WTC11 (cell line): Measurements from ENCODE around the gene SNX10.

Experiments used
- JUN ChIP-seq: sonication (generic); formaldehyde crosslinking; IDR thresholded peaks from 2 replicates; pipeline ENCODE4 v1.8.0; 2023; ENCODE audit warnings: mild to moderate bottlenecking, missing genetic modification reagents
- MYBL2 ChIP-seq: sonication (generic); formaldehyde crosslinking; IDR thresholded peaks from 2 replicates; pipeline ENCODE4 v1.8.1; 2023; ENCODE audit warnings: mild to moderate bottlenecking, moderate library complexity, missing genetic modification reagents
- NFYB ChIP-seq: sonication (generic); formaldehyde crosslinking; conservative IDR thresholded peaks from 2 replicates; pipeline ENCODE4 v1.8.0; 2022; ENCODE audit warnings: low read depth, missing genetic modification reagents
- SOX15 ChIP-seq: fragments of 250-450 bp; sonication (Bioruptor Pico); IDR thresholded peaks from 2 replicates; pipeline ENCODE4 v1.9.0; 2021; ENCODE audit warnings: mild to moderate bottlenecking
- SP1 ChIP-seq: sonication (generic); formaldehyde crosslinking; conservative IDR thresholded peaks from 2 replicates; pipeline ENCODE4 v1.8.1; 2022; ENCODE audit warnings: missing genetic modification reagents
- TCF7 ChIP-seq: sonication (generic); formaldehyde crosslinking; IDR thresholded peaks from 2 replicates; pipeline ENCODE4 v1.8.0; 2022; ENCODE audit warnings: mild to moderate bottlenecking, low read depth, missing genetic modification reagents, moderate library complexity
- TEAD1 ChIP-seq: sonication (generic); formaldehyde crosslinking; IDR thresholded peaks from 2 replicates; pipeline ENCODE4 v1.8.0; 2022; ENCODE audit warnings: mild to moderate bottlenecking, missing genetic modification reagents
- TF ChIP-seq, protein P1 (sequence below): fragments of 250-450 bp; sonication (Bioruptor Pico); IDR thresholded peaks from 2 replicates; pipeline ENCODE4 v1.9.0; 2021; ENCODE audit warnings: mild to moderate bottlenecking, borderline replicate concordance
- TF ChIP-seq, protein P2 (sequence below): fragments of 200-600 bp; IDR thresholded peaks from 2 replicates; pipeline ENCODE4 v1.8.0; 2022; ENCODE audit warnings: antibody characterized with exemption
- TF ChIP-seq, protein P3 (sequence below): sonication (generic); formaldehyde crosslinking; IDR thresholded peaks from 2 replicates; pipeline ENCODE4 v1.8.0; 2022; ENCODE audit warnings: mild to moderate bottlenecking, missing genetic modification reagents
- TF ChIP-seq, protein P4 (sequence below): sonication (generic); formaldehyde crosslinking; IDR thresholded peaks from 2 replicates; pipeline ENCODE4 v1.8.1; 2023; ENCODE audit warnings: mild to moderate bottlenecking, moderate library complexity, missing genetic modification reagents

DNA sequence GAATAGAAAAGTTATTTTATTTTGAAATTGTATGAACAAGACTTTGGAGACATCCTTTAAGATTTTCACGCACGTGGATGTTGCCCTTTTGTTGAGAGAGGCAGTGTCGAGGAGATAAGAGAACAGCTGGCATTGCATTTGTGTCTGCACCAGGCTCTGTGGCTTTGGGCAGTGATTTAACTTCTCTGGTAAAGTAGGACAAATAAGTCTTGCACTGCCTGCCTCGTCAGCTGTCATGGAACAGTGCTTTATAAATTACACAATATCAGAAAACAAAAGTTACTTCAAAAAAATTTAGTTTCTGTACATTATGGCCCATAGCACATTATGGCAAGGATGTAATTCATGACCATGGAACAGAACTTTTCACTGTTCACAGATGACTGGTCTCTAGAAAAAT lies 20.1 kb downstream of the SNX10 start:
- TF ChIP-seq, protein P1, sequence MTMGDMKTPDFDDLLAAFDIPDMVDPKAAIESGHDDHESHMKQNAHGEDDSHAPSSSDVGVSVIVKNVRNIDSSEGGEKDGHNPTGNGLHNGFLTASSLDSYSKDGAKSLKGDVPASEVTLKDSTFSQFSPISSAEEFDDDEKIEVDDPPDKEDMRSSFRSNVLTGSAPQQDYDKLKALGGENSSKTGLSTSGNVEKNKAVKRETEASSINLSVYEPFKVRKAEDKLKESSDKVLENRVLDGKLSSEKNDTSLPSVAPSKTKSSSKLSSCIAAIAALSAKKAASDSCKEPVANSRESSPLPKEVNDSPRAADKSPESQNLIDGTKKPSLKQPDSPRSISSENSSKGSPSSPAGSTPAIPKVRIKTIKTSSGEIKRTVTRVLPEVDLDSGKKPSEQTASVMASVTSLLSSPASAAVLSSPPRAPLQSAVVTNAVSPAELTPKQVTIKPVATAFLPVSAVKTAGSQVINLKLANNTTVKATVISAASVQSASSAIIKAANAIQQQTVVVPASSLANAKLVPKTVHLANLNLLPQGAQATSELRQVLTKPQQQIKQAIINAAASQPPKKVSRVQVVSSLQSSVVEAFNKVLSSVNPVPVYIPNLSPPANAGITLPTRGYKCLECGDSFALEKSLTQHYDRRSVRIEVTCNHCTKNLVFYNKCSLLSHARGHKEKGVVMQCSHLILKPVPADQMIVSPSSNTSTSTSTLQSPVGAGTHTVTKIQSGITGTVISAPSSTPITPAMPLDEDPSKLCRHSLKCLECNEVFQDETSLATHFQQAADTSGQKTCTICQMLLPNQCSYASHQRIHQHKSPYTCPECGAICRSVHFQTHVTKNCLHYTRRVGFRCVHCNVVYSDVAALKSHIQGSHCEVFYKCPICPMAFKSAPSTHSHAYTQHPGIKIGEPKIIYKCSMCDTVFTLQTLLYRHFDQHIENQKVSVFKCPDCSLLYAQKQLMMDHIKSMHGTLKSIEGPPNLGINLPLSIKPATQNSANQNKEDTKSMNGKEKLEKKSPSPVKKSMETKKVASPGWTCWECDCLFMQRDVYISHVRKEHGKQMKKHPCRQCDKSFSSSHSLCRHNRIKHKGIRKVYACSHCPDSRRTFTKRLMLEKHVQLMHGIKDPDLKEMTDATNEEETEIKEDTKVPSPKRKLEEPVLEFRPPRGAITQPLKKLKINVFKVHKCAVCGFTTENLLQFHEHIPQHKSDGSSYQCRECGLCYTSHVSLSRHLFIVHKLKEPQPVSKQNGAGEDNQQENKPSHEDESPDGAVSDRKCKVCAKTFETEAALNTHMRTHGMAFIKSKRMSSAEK (CRISPR knock-in tag): no peak
- TF ChIP-seq JUN (CRISPR knock-in tag) (no peak), SOX15 (CRISPR knock-in tag) (no peak), MYBL2 (CRISPR knock-in tag) (no peak), TCF7 (CRISPR knock-in tag) (no peak), TEAD1 (CRISPR knock-in tag) (no peak), SP1 (CRISPR knock-in tag) (no peak), NFYB (CRISPR knock-in tag) (no peak)
- TF ChIP-seq, protein P2, sequence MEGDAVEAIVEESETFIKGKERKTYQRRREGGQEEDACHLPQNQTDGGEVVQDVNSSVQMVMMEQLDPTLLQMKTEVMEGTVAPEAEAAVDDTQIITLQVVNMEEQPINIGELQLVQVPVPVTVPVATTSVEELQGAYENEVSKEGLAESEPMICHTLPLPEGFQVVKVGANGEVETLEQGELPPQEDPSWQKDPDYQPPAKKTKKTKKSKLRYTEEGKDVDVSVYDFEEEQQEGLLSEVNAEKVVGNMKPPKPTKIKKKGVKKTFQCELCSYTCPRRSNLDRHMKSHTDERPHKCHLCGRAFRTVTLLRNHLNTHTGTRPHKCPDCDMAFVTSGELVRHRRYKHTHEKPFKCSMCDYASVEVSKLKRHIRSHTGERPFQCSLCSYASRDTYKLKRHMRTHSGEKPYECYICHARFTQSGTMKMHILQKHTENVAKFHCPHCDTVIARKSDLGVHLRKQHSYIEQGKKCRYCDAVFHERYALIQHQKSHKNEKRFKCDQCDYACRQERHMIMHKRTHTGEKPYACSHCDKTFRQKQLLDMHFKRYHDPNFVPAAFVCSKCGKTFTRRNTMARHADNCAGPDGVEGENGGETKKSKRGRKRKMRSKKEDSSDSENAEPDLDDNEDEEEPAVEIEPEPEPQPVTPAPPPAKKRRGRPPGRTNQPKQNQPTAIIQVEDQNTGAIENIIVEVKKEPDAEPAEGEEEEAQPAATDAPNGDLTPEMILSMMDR: no peak
- TF ChIP-seq, protein P3, sequence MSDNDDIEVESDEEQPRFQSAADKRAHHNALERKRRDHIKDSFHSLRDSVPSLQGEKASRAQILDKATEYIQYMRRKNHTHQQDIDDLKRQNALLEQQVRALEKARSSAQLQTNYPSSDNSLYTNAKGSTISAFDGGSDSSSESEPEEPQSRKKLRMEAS (CRISPR knock-in tag): no peak
- TF ChIP-seq, protein P4, sequence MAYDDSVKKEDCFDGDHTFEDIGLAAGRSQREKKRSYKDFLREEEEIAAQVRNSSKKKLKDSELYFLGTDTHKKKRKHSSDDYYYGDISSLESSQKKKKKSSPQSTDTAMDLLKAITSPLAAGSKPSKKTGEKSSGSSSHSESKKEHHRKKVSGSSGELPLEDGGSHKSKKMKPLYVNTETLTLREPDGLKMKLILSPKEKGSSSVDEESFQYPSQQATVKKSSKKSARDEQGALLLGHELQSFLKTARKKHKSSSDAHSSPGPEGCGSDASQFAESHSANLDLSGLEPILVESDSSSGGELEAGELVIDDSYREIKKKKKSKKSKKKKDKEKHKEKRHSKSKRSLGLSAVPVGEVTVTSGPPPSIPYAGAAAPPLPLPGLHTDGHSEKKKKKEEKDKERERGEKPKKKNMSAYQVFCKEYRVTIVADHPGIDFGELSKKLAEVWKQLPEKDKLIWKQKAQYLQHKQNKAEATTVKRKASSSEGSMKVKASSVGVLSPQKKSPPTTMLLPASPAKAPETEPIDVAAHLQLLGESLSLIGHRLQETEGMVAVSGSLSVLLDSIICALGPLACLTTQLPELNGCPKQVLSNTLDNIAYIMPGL (CRISPR knock-in tag): no peak
